ENCODE data around the gene GALK2. TPM values are rescaled to one million over a fixed set of nuclear protein-coding genes. Genes with fewer than 3 reads are reported as not detected.

GALK2 gene
- total RNA-seq, 1 experiment from 2014 or later, result 13.7 TPM

GRCh38 chr15:49189631-49190030 lies 19.6 kb downstream of the GALK2 start:
- Histone ChIP-seq H3K23ac (ENCODE audit: insufficient read length, low read depth, low read length) (no peak overlapping the region), H3K79me2 (ENCODE audit: insufficient read depth, low read length) (no peaks in the 10 kb centered on the region), H3T11ph (ENCODE audit: low read length) (no peak overlapping the region), H4K20me1 (ENCODE audit: control insufficient read depth, insufficient read depth, insufficient read length) (no peaks in the 10 kb centered on the region), H3K23me2 (ENCODE audit: insufficient read length, low read depth, low read length, poor library complexity, severe bottlenecking) (no peaks in the 10 kb centered on the region), H2AK5ac (ENCODE audit: insufficient read length, low read length) (no peak overlapping the region), H3K9me3 (ENCODE audit: control insufficient read depth, low read depth, low read length) (no peaks in the 10 kb centered on the region), H3K18ac (ENCODE audit: insufficient read length, low read depth, low read length) (no peak overlapping the region), H3K4me1 (ENCODE audit: insufficient read depth, low read length) (no peaks in the 10 kb centered on the region; the same call in 1 of the 2 replicates), H2BK5ac (ENCODE audit: insufficient read length, low read length) (no peak overlapping the region), H3K27me3 (ENCODE audit: insufficient read depth, low read length) (no peaks in the 10 kb centered on the region), H4K91ac (ENCODE audit: insufficient read length, low read depth, low read length) (no peak overlapping the region), H3K79me1 (ENCODE audit: insufficient read depth, low read depth, low read length, poor library complexity, severe bottlenecking) (no peaks in the 10 kb centered on the region), H3K27ac (ENCODE audit: insufficient read length, low read depth, low read length) (no peak overlapping the region), H3K14ac (ENCODE audit: insufficient read depth, low read length) (no peak overlapping the region), H2BK12ac (ENCODE audit: insufficient read length, low read depth, low read length) (no peak overlapping the region), H3K4ac (ENCODE audit: low read depth, low read length) (no peak overlapping the region), H3K9ac (ENCODE audit: extremely low read depth, insufficient read length, low read length) (no peak overlapping the region), H4K8ac (replicated peaks; ENCODE audit: insufficient read length, low read depth, low read length) (no peak overlapping the region), H2BK20ac (ENCODE audit: low read depth, low read length, poor library complexity, severe bottlenecking) (no peak overlapping the region), H3K4me2 (ENCODE audit: insufficient read depth, insufficient read length, low read length) (no peak overlapping the region), H2AFZ (ENCODE audit: low read length) (no peak overlapping the region), H3K56ac (ENCODE audit: insufficient read length, low read depth, low read length) (no peak overlapping the region), H2BK120ac (ENCODE audit: low read depth, low read length, poor library complexity, severe bottlenecking) (no peak overlapping the region), H4K5ac (ENCODE audit: insufficient read length, low read depth, low read length) (no peak overlapping the region), H2BK15ac (ENCODE audit: low read depth, low read length) (no peak overlapping the region)
- Mint-ChIP-seq H3K4me1 (peaks cover 26 to 32% of the 10 kb centered on the region in 2 experiments), H3K27me3 (ENCODE audit: low read depth) (no peaks in the 10 kb centered on the region), H3K4me3 (no peak overlapping the region), H3K27ac (no peak overlapping the region), H3K36me3 (ENCODE audit: insufficient read depth in 1 of 3, low read depth in 3 of 3) (peaks cover 0 to 2% (median 0%) of the 10 kb centered on the region in 3 experiments; a peak in 3 of 7 replicates), H3K9me3 (no peaks in the 10 kb centered on the region; a peak in 1 of 5 replicates)
- WGBS (ENCODE audit: extremely low coverage, insufficient read length, low lambda C conversion rate), result no CpG with 5 or more reads among the region's 2 CpGs
- TF ChIP-seq, protein P1, sequence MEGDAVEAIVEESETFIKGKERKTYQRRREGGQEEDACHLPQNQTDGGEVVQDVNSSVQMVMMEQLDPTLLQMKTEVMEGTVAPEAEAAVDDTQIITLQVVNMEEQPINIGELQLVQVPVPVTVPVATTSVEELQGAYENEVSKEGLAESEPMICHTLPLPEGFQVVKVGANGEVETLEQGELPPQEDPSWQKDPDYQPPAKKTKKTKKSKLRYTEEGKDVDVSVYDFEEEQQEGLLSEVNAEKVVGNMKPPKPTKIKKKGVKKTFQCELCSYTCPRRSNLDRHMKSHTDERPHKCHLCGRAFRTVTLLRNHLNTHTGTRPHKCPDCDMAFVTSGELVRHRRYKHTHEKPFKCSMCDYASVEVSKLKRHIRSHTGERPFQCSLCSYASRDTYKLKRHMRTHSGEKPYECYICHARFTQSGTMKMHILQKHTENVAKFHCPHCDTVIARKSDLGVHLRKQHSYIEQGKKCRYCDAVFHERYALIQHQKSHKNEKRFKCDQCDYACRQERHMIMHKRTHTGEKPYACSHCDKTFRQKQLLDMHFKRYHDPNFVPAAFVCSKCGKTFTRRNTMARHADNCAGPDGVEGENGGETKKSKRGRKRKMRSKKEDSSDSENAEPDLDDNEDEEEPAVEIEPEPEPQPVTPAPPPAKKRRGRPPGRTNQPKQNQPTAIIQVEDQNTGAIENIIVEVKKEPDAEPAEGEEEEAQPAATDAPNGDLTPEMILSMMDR (conservative IDR thresholded peaks at IDR 0.05), result no peak
- no peak for DNase-seq
